HG03378 (cell line): ENCODE measurements around the gene SLC25A6.
"Not testable (repeated sequence)": the region's sequence is repeated elsewhere in the genome, so short reads cannot be mapped to it uniquely, and the experiment has no call there.

Source experiments
- ATAC-seq: cut with Tn5 transposase; IDR thresholded peaks from one replicate; pipeline ENCODE4 v1.9.1; 2021; ENCODE audit warnings: mild to moderate bottlenecking, moderate library complexity; ENCODE audit not compliant: unreplicated experiment

The SLC25A6 gene

GRCh38 chrX:1391707-1392375 lies at the start of gene SLC25A6:
Gene SLC25A6 (minus strand): TSS chrX:1392113. CDS start chrX:1392009, 104 bp downstream.
- ATAC-seq = peak; percentile 80

- no peak for ATAC-seq
Measured at GRCh38 chrX:1440506-1440905, 48.6 kb upstream of the SLC25A6 start.

- no peak for ATAC-seq
Measured at GRCh38 chrX:1435241-1435895, 43.5 kb upstream of the SLC25A6 start.

- no peak for ATAC-seq
Measured at GRCh38 chrX:1434871-1435240, 42.9 kb upstream of the SLC25A6 start.

DNA sequence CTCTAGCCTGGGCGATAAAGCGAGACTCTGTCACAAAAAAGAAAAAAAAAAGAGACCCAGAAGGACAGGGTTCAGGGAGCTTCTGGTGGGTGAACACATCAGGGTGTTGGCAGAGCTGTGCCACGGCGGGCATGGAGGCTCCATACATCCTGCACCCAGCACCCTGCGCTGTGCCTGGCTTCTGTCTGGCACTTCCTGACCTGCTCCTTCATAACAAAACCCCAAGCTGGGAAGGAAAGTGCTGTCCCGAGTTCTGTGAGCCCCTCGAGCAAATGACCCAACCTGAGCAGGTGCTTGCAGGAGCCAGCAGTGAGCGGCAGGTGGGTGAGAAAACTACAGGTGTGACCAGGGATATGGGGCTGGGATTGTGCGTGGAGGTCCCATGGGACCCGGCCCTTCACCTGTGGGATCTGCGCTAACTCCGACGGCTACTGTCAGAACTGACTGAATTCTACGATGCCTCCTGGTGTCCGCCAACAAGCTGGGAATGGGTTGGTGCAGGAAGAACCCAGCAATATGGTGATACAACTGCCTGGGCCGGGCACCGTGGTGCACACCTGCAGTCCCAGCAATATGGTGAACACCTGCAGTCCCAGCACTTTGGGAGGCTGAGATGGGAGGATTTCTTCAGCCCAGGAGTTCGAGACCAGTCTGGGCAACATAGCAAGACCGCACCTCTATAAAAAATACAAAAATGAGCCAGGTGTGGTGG lies 41.9 kb upstream of the SLC25A6 start:
- ATAC-seq = no peak

- no peak for ATAC-seq
Measured at GRCh38 chrX:1430451-1430850, 38.5 kb upstream of the SLC25A6 start.

DNA sequence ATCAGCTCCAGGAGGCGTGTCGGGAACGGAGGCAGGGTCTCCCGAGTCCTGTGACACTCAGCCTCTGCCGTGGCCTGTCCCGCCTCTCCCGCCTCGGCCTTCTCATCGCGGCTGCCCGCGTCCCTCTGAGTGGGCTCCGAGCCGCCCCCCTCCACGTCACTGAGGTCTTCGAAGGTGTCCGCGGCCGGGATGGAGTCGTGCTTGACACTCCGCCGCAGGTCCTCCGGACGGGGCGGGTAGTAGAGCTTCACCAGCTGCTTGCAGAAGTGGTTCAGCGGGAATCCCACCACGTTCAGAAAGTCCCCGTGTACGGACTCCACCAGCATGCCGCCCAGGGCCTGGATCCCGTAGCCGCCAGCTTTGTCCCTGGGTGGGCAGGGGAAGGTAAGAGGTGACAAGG lies 35.8 kb upstream of the SLC25A6 start:
- no peak for ATAC-seq

DNA sequence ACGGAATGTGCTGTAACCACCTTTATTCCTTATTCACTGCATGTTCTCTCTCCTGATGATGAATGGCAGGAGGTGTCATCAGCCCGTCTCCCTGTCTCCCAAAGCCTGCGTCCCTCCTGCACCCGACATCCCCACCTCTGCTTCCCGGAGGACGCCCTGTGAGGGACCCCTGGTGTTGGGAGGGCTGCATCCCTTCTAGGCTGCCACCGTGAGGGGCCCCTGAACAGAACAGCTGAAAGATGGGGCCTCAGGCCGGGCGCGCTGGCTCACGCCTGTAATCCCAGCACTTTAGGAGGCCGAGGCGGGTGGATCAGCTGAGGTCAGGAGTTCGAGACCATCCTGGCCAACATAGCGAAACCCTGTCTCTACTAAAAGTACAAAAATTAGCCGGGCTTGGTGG lies 34.4 kb upstream of the SLC25A6 start:
- not testable (repeated sequence) for ATAC-seq

- ATAC-seq = no peak
Measured at GRCh38 chrX:1425381-1425780, 33.5 kb upstream of the SLC25A6 start.

- ATAC-seq = no peak
Measured at GRCh38 chrX:1424147-1424851, 32.4 kb upstream of the SLC25A6 start.

DNA sequence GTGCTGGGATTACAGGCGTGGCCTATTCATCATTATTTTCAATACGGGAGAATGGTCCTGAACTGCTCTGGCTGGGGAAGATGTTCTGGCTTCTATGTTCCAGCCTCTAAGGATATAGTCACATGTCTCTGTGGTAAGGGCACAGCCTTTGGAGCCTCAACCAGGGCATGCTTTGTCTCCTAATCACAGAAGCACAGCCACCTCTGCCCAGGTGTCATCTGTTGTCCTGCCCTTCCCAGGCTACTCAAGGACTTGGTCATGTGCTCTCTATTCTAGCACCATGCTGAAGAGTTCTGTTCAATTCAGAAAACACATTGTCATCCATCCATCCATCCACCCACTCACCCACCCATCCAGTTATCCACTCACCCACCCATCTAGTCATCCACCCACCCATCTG lies 31.3 kb upstream of the SLC25A6 start:
- no peak for ATAC-seq

DNA sequence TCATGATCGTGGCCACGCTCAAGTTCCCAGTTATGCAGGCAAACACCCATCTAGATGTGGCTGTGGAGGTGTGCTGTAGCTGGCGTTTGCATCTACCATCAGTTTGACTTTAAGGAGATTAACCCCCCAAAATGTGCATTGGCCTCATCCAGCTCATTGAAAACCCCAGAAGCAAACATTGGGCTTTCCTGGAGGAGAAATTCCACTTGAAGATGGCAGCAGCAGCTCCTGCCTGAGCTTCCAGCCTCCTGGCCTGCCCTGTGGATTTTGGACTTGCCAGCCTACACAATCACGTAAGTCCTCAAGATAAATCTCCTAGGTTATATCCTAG lies 30.2 kb upstream of the SLC25A6 start:
- ATAC-seq = no peak

- no peak for ATAC-seq
Measured at GRCh38 chrX:1421433-1422134, 29.7 kb upstream of the SLC25A6 start.

- no peak for ATAC-seq
Measured at GRCh38 chrX:1420371-1420770, 28.5 kb upstream of the SLC25A6 start.

GRCh38 chrX:1419545-1420355 lies 27.8 kb upstream of the SLC25A6 start:
- no peak for ATAC-seq

- no peak for ATAC-seq
Measured at GRCh38 chrX:1418901-1419544, 27.1 kb upstream of the SLC25A6 start.

DNA sequence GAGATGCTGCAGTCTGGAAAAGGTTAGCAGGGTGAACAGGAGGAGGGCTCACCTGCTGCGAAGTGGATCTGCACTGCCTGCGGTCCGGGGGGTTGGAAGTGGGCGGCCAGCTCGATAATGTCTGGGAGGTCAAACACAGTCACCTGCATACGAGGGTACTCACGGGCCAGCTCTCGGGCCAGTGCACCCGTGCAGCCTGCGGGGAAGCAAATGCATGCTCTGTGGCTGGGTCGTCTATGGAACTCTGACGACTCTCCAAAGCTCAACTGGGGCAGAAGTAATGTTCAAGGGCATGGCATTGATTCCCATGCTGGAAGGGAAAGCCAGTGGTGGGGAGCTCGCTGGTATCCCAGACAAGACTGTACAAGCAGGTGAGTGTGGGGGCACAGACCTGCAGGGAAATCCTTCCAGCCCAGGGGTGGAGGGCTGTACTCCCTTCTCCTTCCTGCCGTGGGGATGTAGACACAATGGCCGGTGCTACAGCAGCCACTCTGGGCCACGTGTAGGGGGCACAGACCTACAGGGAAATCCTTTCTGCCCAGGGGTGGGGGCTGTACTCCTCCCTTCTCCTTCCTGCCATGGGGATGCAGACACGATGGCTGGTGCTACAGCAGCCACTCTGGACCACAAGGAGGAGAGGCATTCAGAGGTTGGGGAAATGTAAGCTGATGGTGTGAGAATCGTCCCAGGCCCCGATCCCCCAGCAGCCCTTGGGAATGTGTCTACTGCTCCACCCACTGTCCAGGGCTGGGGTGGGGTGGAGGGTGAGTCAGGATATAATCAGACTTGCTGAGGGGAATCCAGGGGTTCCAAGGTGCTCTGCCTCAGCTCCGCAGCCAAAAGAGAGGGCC lies 26.2 kb upstream of the SLC25A6 start:
- ATAC-seq = no peak

DNA sequence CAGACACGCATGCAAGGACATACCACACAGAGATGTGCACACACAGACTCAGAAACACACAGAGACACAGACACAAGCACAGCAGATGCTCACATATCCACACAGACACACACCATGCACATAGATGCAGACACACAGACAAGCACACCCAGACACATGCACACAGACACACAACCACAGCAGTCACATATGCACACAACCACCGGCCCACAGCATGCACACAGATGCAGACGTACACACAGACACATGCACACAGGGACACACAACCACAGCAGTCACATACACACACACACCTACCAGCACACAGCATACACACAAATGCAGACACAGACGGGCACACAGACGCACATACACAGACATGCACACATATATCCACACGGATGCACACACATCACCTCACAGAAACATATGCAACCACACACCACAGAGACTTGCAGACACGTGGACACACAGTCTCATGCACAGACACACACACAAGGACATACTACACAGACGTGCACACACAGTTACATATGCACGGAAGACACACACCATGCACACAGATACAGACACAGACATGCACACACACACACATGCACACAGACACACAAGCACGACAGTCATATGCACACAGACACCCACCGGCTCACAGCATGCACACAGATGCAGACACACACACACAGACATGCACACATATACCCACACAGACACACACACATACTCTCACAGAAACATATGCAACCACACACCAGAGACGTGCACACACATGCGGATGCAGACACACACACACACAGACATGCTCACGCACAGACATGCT lies 25.2 kb upstream of the SLC25A6 start:
- ATAC-seq = no peak
